HG02642 (cell line): ENCODE results near the gene CDKN2D.

Source experiments
- ATAC-seq: cut with Tn5 transposase; IDR thresholded peaks from one replicate; pipeline ENCODE4 v1.9.1; 2021; ENCODE audit warnings: mild to moderate bottlenecking; ENCODE audit not compliant: unreplicated experiment, poor library complexity

Gene CDKN2D

GRCh38 chr19:10568826-10569651 lies at the start of gene CDKN2D:
Gene CDKN2D, minus strand, starts transcription at chr19:10568979. Its CDS starts 326 bp downstream, at chr19:10568653.
- peak; percentile 64 for ATAC-seq

DNA sequence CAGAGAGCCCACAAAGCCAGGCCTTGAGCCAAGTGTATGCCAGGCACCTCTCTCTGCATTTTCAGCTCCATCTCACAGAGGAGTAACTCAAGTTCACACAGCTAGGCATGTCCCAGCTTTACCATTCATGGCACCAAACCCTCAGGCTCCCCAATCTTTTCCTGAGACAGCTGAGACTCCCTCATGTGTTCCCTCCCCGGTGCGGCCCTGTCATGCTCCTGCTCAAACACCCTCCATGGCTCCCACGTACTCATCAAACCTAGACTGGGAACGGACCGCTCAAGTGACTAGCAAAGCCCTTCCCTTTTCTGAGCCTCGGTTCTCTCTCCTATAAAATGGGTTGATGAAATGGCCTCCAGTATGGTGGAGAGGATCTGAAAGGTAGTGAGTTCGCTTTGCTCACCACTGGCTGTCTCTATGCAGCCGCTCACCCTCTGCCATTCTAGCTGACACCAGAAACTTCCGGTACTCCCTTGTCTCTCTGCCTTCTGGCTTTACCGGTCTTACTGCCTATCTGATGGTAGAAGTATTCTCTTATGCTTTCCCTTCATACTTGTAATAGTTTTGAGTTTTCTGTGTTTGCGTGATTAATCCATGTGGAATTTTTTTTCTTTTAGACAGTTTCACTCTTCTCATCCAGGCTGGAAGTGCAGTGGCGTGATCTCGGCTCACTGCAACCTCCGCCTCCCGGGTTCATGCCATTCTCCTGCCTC lies 48.8 kb upstream of the CDKN2D start:
- ATAC-seq: no peak

- no peak for ATAC-seq
These were observed 46.7 kb upstream of the CDKN2D start for GRCh38 chr19:10615429-10616023.

DNA sequence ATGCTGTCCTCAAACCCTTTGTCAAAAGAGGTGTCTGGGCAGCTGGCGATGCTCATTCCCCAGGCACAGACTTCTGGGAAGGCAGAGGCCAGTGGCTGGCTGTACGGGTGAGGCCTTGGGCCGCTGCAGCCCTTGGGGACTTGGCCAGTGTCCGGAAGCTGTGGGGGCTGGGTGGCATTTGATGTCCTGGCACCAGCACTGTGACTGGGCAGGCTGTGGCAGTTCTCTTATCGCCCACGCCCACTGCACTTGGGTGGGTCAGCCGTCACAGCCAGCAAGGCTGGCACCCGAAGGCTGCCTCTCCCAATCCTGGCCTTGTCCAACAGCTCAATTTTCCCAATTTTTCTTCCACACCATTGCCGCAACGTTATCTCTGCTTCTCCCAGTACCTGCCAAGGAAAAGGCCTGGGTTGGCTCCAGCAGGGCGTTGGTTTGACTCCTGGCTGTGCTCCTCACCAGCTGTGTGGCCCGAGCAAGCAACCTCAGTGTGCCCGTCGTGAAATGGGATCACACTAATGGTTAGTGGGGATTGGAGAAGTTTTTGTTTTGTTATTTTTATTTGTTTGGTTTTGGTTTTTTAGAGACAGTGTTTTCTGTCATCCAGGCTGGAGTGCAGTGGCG lies 43.8 kb upstream of the CDKN2D start:
- ATAC-seq: no peak

DNA sequence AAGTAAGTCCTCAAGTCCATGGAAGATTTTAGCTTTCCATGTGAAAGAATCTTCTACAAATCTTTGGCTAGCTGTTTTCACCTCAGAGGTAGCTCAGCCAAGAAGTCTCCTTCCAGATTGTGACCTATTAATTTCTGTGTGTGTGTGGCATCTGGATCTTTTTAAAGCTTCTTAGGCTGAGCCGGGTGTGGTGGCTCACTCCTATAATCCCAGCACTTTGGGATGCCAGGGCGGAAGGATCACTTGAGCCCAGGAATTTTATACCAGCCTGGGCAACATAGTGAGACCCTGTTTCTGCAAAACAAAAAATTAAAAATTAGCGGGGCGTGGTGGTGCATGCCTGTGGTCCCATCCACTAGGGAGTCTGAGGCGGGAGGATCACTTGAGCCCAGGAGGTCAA lies 43.1 kb upstream of the CDKN2D start:
- ATAC-seq: no peak

GRCh38 chr19:10604460-10604980 lies 35.7 kb upstream of the CDKN2D start:
- ATAC-seq: peak; percentile 17

DNA sequence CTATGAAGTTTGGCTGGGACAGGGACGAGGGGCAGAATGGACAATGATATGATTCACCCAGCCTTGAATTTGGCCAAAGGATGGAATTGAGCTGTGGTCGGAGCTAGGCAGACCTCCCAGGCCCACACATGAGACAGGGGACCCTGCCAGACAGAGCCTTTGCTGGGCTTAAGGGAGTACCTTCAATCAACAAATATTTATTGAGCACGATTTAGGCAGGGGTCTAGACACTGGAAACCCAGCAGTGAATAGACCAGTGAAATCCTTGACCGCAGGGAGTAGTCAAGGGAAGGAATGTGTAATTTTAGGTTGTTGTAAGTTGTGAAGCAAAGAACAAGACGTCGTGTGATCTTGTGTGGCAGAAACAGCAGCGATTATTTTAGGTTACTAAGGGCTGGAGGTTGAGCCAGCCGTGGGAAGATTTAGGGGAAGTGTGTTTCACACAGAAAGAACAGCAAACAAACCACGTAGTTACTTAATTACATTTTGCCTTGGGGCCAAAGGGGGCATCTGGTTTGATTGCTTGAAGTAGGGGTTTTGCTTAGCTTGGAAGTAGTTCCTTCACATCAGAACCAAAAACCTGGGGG lies 35.2 kb upstream of the CDKN2D start:
- ATAC-seq: peak; percentile 20

DNA sequence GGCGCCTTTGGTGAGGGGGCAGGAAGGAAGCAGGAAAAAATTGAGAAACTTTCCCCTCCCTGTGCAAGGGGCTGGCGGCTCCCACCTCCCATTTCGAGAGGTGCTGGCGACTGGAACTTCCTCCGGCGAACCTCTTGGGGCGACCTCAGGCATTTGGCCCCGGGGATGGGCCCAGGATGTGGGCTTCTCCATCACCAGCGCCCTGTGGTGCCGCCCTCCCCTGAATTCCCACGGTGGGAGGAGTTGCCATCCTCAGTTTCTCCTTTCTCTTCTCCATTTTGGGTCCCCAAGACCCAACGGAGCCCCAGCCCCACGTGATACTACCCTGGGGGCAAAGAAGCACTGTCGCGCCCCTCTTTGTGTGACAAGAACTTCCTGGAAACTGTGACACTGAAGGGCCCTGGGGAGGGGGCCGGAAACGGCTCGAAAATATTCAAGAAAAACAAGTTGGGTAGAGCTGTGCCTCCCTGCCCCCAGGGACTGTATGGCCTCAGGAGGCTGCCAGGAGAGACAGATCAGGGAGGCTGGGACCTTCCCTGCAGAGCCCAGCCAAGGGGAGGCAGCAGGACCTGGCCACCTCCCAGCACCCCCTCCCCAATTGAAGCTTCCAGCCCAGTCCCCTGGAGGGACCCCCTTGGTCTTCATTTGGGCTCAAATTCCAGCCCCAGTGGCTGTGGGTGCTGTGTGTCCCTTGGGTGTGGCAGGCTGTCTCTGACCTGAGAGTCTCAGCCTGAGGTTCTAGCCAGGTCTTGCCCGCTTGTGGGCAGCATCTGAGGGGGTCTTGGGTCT lies 34.5 kb upstream of the CDKN2D start:
- peak; percentile 35 for ATAC-seq

DNA sequence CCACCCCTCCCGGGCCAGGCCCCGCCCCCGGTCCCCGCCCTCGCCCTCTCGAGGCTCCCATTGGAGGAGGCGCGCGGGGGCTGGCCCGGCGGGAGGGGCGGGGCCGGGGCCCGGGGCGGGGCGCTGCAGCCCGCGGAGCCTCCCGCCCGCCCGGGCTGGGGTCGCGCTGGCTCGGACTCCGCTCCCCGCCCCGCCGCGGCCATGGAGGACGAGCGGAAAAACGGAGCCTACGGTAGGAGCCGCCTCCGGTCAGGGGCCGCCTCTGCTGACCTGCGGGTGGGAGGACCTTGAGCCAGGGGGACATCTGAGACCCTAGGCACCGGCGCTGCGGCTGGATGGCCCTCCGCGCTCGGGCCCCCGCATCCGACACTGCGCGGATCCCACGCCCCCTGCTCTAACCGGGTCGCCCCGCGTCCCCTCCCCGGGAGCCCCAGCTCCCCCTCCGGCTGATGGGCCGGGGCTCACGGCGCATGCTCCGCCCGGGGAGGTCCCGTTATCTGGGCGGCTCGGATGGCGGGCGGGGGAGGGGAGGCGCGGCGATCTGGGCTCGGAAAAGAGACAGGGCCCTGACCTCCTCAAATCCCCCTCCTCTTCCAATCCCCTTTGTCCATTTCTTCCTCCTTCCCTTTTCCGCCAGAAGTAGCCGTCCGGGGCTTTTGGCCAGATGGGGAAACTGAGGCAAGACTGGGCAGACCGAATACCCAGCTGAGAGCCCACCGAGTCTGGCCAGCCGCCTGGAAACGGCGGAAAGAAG lies 33.7 kb upstream of the CDKN2D start:
- peak; percentile 70 for ATAC-seq

- no peak for ATAC-seq
These were observed 33.2 kb upstream of the CDKN2D start for GRCh38 chr19:10601999-10602329.

DNA sequence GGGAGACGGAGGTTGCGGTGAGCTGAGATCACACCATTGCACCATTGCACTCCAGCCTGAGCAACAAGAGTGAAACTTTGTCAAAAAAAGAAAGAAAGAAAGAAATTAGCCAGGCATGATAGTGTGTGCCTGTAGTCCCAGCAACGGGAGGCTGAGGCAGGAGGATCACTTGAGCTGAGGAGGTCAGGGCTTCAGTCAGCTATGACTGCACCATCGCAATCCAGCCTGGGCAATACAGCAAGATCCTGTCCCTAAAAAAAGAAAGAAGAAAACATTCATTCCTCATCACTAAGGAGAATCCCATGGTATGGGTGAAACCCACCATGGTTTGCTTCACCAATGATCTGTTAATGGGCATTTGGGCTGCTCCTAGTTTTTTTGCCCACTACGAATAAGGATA lies 31.4 kb upstream of the CDKN2D start:
- no peak for ATAC-seq

GRCh38 chr19:10593820-10594637 lies 25.2 kb upstream of the CDKN2D start:
- no peak for ATAC-seq

GRCh38 chr19:10593148-10593547 lies 24.4 kb upstream of the CDKN2D start:
- no peak for ATAC-seq

GRCh38 chr19:10587839-10588150 lies 19.0 kb upstream of the CDKN2D start:
- ATAC-seq: no peak

- no peak for ATAC-seq
These were observed 18.5 kb upstream of the CDKN2D start, which contains the start of gene AP1M2 for GRCh38 chr19:10587022-10587838. Gene AP1M2, minus strand, starts transcription at chr19:10587312. Its CDS starts 81 bp downstream, at chr19:10587231.

- no peak for ATAC-seq
These were observed 17.6 kb upstream of the CDKN2D start for GRCh38 chr19:10586396-10586795.

GRCh38 chr19:10583036-10583776 lies 14.4 kb upstream of the CDKN2D start:
- ATAC-seq: no peak
